Epithelial cell of proximal tubule (primary cell): Measurements from ENCODE around the gene BRD3OS. TPM values are rescaled to one million over a fixed set of nuclear protein-coding genes. Genes with fewer than 3 reads are reported as not detected.
A peak's percentile ranks its signal among the peaks of the same experiment; 100 is the strongest.

Experiments
- DNase-seq: peaks from one replicate; pipeline ENCODE4 v3.0.0-alpha.2; 2011; ENCODE audit warnings: low read depth
- H3K4me3 ChIP-seq: 2 replicates; pipeline ENCODE4 v1.5.1; 2011; ENCODE audit warnings: low read depth, mild to moderate bottlenecking, low read length
- CTCF ChIP-seq: conservative IDR thresholded peaks from 2 replicates; pipeline ENCODE4 v1.5.1; 2012; ENCODE audit warnings: low read depth, mild to moderate bottlenecking, low read length
- total RNA-seq: library from RNA; depleted of rRNA; stranded (reverse); fragments of >200 nt; gene quantifications from 2 replicates; pipeline ENCODE4 v1.2.3, GENCODE V29; 2015

The BRD3OS gene
- 14.1 and 22.7 TPM in 2 replicates for total RNA-seq

GRCh38 chr9:134024828-134025605 lies at the start of gene BRD3OS:
Gene BRD3OS (plus strand): TSS chr9:134025481. CDS start chr9:134026748, 1,267 bp downstream.
- DNase-seq, result peak; percentile 92
- H3K4me3 ChIP-seq, result peak within 1 kb of the TSS; percentile 88
- TF ChIP-seq CTCF, result no peak

- TF ChIP-seq CTCF, result no peak
- H3K4me3 ChIP-seq, result no peak overlapping the region
- no peak for DNase-seq
These were observed 49.8 kb upstream of the BRD3OS start for GRCh38 chr9:133975511-133975910.

GRCh38 chr9:133976191-133976861 lies 49.0 kb upstream of the BRD3OS start:
- DNase-seq, result no peak

GRCh38 chr9:133976887-133977286 lies 48.4 kb upstream of the BRD3OS start:
- no peak overlapping the region for H3K4me3 ChIP-seq
- TF ChIP-seq CTCF, result no peak
- no peak for DNase-seq

More at GRCh38 chr9:133976191-133976861, 49.0 kb upstream of the BRD3OS start:
- no peak overlapping the region for H3K4me3 ChIP-seq
- no peak for TF ChIP-seq CTCF

GRCh38 chr9:133977421-133978201 lies 47.7 kb upstream of the BRD3OS start:
- no peak overlapping the region for H3K4me3 ChIP-seq
- no peak for DNase-seq
- no peak for TF ChIP-seq CTCF

- no peak overlapping the region for H3K4me3 ChIP-seq
- no peak for TF ChIP-seq CTCF
- DNase-seq, result no peak
These were observed 46.9 kb upstream of the BRD3OS start for GRCh38 chr9:133978226-133978898.
